AG10803 (cell line): Measurements from ENCODE around the gene ZNF320.
A peak's percentile ranks its signal among the peaks of the same experiment; 100 is the strongest.
"Not testable (repeated sequence)": the region's sequence is repeated elsewhere in the genome, so short reads cannot be mapped to it uniquely, and the experiment has no call there.

ENCODE experiments used
- DNase-seq: peaks from one replicate; pipeline ENCODE4 v3.0.0; 2010; ENCODE audit warnings: low read depth
- H3K4me3 ChIP-seq: 2 replicates; pipeline ENCODE4 v1.5.1; 2011; ENCODE audit warnings: mild to moderate bottlenecking, low read length, control low read depth
- CTCF ChIP-seq: conservative IDR thresholded peaks from 2 replicates; pipeline ENCODE4 v1.5.1; 2011; ENCODE audit warnings: mild to moderate bottlenecking, low read length, control low read depth, inconsistent platforms

ZNF320 gene

GRCh38 chr19:52923778-52924593, 26.6 kb upstream of the ZNF320 start:
- DNase-seq = peak; percentile 37
- peak overlapping the region; percentile 86 for H3K4me3 ChIP-seq
- no peak for TF ChIP-seq CTCF

GRCh38 chr19:52922841-52923777, 25.7 kb upstream of the ZNF320 start, which contains the start of gene ZNF888:
ZNF888 (minus strand) TSS chr19:52923428; CDS start chr19:52917873, 5,555 bp downstream.
- H3K4me3 ChIP-seq = peak within 1 kb of the TSS; percentile 86
- no peak for TF ChIP-seq CTCF
- DNase-seq = peak; percentile 73

GRCh38 chr19:52917531-52917930, 20.1 kb upstream of the ZNF320 start:
- no peak for TF ChIP-seq CTCF
- H3K4me3 ChIP-seq = no peak overlapping the region
- no peak for DNase-seq

GRCh38 chr19:52910648-52911047, 13.2 kb upstream of the ZNF320 start:
- TF ChIP-seq CTCF = no peak
- no peak overlapping the region for H3K4me3 ChIP-seq
- no peak for DNase-seq

- not testable (repeated sequence) for H3K4me3 ChIP-seq, DNase-seq
Observed at GRCh38 chr19:52904052-52904780, 6.8 kb upstream of the ZNF320 start.

GRCh38 chr19:52901842-52902241, 4.4 kb upstream of the ZNF320 start:
- no peak overlapping the region for H3K4me3 ChIP-seq
- DNase-seq = no peak
- no peak for TF ChIP-seq CTCF

GRCh38 chr19:52898596-52898995, 1.2 kb upstream of the ZNF320 start:
- not testable (repeated sequence) for DNase-seq, H3K4me3 ChIP-seq
